IPS-15b (cell line): ENCODE measurements around the gene ALB.

Experiments used
- H3K27me3 ChIP-seq: one replicate; pipeline ENCODE4 v1.6.1; 2013; ENCODE audit warnings: low read length; ENCODE audit not compliant: control insufficient read depth, insufficient read depth
- H3K36me3 ChIP-seq: one replicate; pipeline ENCODE4 v1.6.1; 2013; ENCODE audit warnings: low read length; ENCODE audit not compliant: control insufficient read depth, insufficient read depth
- H3K4me1 ChIP-seq: one replicate; pipeline ENCODE4 v1.6.1; 2013; ENCODE audit warnings: mild to moderate bottlenecking, low read length; ENCODE audit not compliant: control insufficient read depth, insufficient read depth
- H3K4me3 ChIP-seq: one replicate; pipeline ENCODE4 v1.5.1; 2013; ENCODE audit warnings: low read depth, low read length
- H3K9ac ChIP-seq: one replicate; pipeline ENCODE4 v1.6.1; 2013; ENCODE audit warnings: low read depth, mild to moderate bottlenecking, low read length
- H3K9me3 ChIP-seq: one replicate; pipeline ENCODE4 v1.6.1; 2013; ENCODE audit warnings: mild to moderate bottlenecking, low read length; ENCODE audit not compliant: control insufficient read depth, insufficient read depth

The ALB gene

GRCh38 chr4:73419106-73420038 is 15.3 kb downstream of the ALB start:
- no peaks in the 10 kb centered on the region for H3K9me3 ChIP-seq
- no peaks in the 10 kb centered on the region for H3K4me1 ChIP-seq
- no peaks in the 10 kb centered on the region for H3K36me3 ChIP-seq
- H3K27me3 ChIP-seq, result no peaks in the 10 kb centered on the region
- no peak overlapping the region for H3K4me3 ChIP-seq
- no peak overlapping the region for H3K9ac ChIP-seq

DNA sequence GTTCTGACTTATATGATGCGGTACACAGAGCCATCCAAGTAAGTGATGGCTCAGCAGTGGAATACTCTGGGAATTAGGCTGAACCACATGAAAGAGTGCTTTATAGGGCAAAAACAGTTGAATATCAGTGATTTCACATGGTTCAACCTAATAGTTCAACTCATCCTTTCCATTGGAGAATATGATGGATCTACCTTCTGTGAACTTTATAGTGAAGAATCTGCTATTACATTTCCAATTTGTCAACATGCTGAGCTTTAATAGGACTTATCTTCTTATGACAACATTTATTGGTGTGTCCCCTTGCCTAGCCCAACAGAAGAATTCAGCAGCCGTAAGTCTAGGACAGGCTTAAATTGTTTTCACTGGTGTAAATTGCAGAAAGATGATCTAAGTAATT is 16.5 kb downstream of the ALB start:
- H3K36me3 ChIP-seq, result no peaks in the 10 kb centered on the region
- H3K9ac ChIP-seq, result no peak overlapping the region
- no peak overlapping the region for H3K4me3 ChIP-seq
- no peaks in the 10 kb centered on the region for H3K9me3 ChIP-seq
- no peaks in the 10 kb centered on the region for H3K27me3 ChIP-seq
- H3K4me1 ChIP-seq, result no peaks in the 10 kb centered on the region

DNA sequence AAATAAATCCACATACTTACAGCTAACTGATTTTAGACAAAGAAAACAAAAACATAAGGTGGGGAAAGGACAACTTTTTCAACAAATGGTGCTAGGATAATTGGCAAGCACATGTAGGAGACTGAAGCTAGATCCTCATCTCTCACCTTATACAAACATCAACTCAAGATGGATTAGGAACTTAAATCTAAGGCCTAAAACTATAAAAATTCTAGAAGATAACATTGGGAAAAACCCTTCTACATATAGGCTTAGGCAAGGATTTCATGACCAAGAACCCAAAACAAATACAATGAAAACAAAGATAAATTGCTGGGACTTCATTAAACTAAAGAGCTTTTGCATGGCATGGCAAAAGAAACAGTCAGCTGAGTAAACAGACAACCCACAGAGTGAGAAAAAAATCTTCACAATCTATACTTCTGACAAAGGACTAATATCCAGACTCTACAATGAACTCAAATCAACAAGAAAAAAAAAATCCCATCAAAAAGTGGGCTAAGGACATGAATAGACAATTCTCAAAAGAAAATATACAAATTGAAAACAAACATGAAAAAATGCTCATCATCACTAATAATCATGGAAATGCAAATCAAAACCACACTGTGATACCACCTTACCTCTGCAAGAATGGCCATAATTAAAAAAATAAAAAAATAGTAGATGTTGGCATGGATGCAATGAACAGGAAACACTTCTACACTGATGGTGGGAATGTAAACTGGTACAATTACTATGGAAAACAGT is 17.8 kb downstream of the ALB start:
- Histone ChIP-seq H3K36me3 (no peaks in the 10 kb centered on the region), H3K9me3 (no peaks in the 10 kb centered on the region), H3K9ac (no peak overlapping the region), H3K4me3 (no peak overlapping the region), H3K4me1 (no peaks in the 10 kb centered on the region), H3K27me3 (no peaks in the 10 kb centered on the region)

- Histone ChIP-seq H3K27me3 (no peaks in the 10 kb centered on the region), H3K4me1 (no peaks in the 10 kb centered on the region), H3K9me3 (no peaks in the 10 kb centered on the region), H3K4me3 (no peak overlapping the region), H3K36me3 (no peaks in the 10 kb centered on the region), H3K9ac (no peak overlapping the region)
Measured at GRCh38 chr4:73422458-73422752, 18.3 kb downstream of the ALB start.

DNA sequence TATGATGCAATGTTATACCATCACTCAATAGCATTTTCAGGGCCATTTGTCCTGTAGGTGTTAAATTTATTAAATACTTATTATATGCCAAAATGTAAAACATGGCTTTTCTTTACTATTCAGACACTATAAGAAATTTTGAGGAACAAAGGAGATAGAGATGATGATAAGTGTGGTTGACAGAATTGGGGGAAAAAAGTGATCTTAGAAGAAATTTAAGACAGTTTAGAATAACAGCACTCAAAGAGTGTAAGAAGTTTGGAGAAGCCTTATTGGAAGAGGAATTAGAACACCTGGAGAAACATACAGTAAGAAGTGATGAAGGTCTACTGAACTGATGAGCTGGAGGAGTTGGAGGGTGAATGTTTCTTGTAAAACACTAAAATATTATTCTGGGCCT is 19.1 kb downstream of the ALB start:
- no peaks in the 10 kb centered on the region for H3K9me3 ChIP-seq
- H3K36me3 ChIP-seq, result no peaks in the 10 kb centered on the region
- no peaks in the 10 kb centered on the region for H3K4me1 ChIP-seq
- H3K9ac ChIP-seq, result no peak overlapping the region
- no peaks in the 10 kb centered on the region for H3K27me3 ChIP-seq
- no peak overlapping the region for H3K4me3 ChIP-seq

- no peaks in the 10 kb centered on the region for H3K36me3 ChIP-seq
- no peaks in the 10 kb centered on the region for H3K4me1 ChIP-seq
- no peak overlapping the region for H3K4me3 ChIP-seq
- H3K27me3 ChIP-seq, result no peaks in the 10 kb centered on the region
- no peak overlapping the region for H3K9ac ChIP-seq
- no peaks in the 10 kb centered on the region for H3K9me3 ChIP-seq
Measured at GRCh38 chr4:73426666-73427065, 22.6 kb downstream of the ALB start.

GRCh38 chr4:73429118-73429517 is 25.0 kb downstream of the ALB start:
- Histone ChIP-seq H3K27me3 (no peaks in the 10 kb centered on the region), H3K9me3 (no peaks in the 10 kb centered on the region), H3K4me3 (no peak overlapping the region), H3K9ac (no peak overlapping the region), H3K4me1 (no peaks in the 10 kb centered on the region), H3K36me3 (no peaks in the 10 kb centered on the region)

DNA sequence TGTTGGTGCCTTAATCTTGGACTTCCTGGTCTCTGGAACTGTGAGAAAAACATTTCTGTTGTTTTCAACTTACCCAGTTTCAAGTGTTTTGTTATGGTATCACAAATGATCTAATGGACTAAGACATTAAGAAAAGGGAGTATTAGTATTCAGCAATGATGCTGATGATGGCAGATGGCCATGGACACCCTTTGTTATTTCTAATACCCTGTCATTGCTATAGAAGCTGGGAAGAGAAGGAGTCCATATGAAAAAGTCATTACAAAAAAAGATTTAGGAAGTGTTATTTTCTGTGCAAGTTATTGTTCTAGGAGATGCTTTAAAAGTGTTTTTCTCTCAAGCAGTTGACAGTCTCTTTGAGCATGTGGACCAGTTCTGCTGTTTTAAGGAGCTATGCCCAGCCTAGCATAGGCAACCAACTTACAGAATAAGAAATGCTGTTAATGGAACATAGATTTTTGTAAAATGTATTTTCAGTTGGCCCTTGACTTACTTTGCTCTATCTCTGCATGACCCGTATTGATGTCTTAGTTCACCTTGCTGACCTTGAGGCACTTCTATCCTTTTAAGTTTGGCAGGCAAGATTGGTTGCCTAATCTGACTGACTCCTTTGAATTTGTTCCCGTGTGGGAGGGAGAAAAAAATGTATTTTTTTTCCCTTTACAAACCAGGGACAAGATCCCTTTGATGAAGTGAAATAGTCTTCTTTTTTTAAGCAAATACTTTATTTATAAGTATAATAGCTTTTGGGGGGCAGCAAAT is 25.9 kb downstream of the ALB start:
- Histone ChIP-seq H3K36me3 (no peaks in the 10 kb centered on the region), H3K9me3 (no peaks in the 10 kb centered on the region), H3K27me3 (no peaks in the 10 kb centered on the region), H3K4me3 (no peak overlapping the region), H3K9ac (no peak overlapping the region), H3K4me1 (no peaks in the 10 kb centered on the region)

- H3K36me3 ChIP-seq, result no peaks in the 10 kb centered on the region
Measured at GRCh38 chr4:73431813-73432168, 27.7 kb downstream of the ALB start.

GRCh38 chr4:73432169-73433000 is 28.3 kb downstream of the ALB start:
- Histone ChIP-seq H3K9me3 (no peaks in the 10 kb centered on the region), H3K4me1 (no peaks in the 10 kb centered on the region), H3K9ac (no peak overlapping the region), H3K36me3 (no peaks in the 10 kb centered on the region), H3K4me3 (no peak overlapping the region), H3K27me3 (no peaks in the 10 kb centered on the region)

More at GRCh38 chr4:73431813-73432168, 27.7 kb downstream of the ALB start:
- no peak overlapping the region for H3K9ac ChIP-seq
- H3K27me3 ChIP-seq, result no peaks in the 10 kb centered on the region
- H3K4me1 ChIP-seq, result no peaks in the 10 kb centered on the region
- H3K4me3 ChIP-seq, result no peak overlapping the region
- H3K9me3 ChIP-seq, result no peaks in the 10 kb centered on the region

GRCh38 chr4:73433140-73433539 is 29.1 kb downstream of the ALB start:
- Histone ChIP-seq H3K9ac (no peak overlapping the region), H3K4me1 (no peaks in the 10 kb centered on the region), H3K27me3 (no peaks in the 10 kb centered on the region), H3K9me3 (no peaks in the 10 kb centered on the region), H3K36me3 (no peaks in the 10 kb centered on the region), H3K4me3 (no peak overlapping the region)
